HCT116 (cell line): Measurements from ENCODE around the gene HIF1A. TPM values are rescaled to one million over a fixed set of nuclear protein-coding genes. Genes with fewer than 3 reads are reported as not detected.

Experiments used
- ATAC-seq: fragments of 200-7000 bp; cut with Tn5 transposase; 2 replicates; pipeline ENCODE4 v1.9.1; 2020; ENCODE audit warnings: mild to moderate bottlenecking, moderate library complexity
- BruUV-seq: library from RNA; stranded (reverse); fragments of 400-500 nt; replicated peaks from 2 replicates; lab custom pipeline; 2021; lab: Mats Ljungman, UMichigan
- CTCF ChIA-PET: fragments of 300-600 bp; sonication (Branson Sonifier 250); formaldehyde crosslinking; loops from one replicate; lab custom pipeline; 2021; ENCODE audit warnings: antibody characterized with exemption; lab: Charles Lee
- POLR2A ChIA-PET: fragments of 300-600, 350-600 bp; sonication (Branson Sonifier 250); formaldehyde crosslinking; loops from one replicate; lab custom pipeline; 2021; ENCODE audit warnings: antibody characterized with exemption; lab: Charles Lee
- RAD21 ChIA-PET, 2 experiments: fragments of 300-600 bp; sonication (Branson Sonifier 250); formaldehyde crosslinking; loops; one replicate each; lab custom pipeline; 2023; ENCODE audit warnings: low total read pairs in 2 of 2; ENCODE audit not compliant: uncharacterized antibody in 2 of 2, unreplicated experiment in 2 of 2, low non-redundant PET in 1 of 2; lab: Charles Lee
- DNase-seq: peaks from one replicate; pipeline ENCODE4 v3.0.0-alpha.2; 2010; ENCODE audit warnings: low read depth, low spot score
- H2AFZ ChIP-seq: fragments of 200-600 bp; shearing (Covaris generic), sonication (generic); 2 replicates; pipeline ENCODE4 v1.6.1; 2017; ENCODE audit warnings: low read depth, mixed run types, mixed read lengths, antibody characterized with exemption, low read length; ENCODE audit not compliant: poor library complexity, severe bottlenecking
- H3K27ac ChIP-seq: 2 replicates; pipeline ENCODE4 v1.5.1; 2012; ENCODE audit warnings: low read depth, low read length
- H3K27me3 ChIP-seq: fragments of 200-600 bp; sonication (generic); 2 replicates; pipeline ENCODE4 v1.6.1; 2016; ENCODE audit warnings: mixed run types, low read length, mixed read lengths; ENCODE audit not compliant: insufficient read depth
- H3K36me3 ChIP-seq, 2 experiments: fragments of 200-500 bp in 1 of 2; fragments of 200-600 bp in 1 of 2; sonication (Bioruptor generic) in 1 of 2; sonication (generic) in 1 of 2; 2 replicates each; pipeline versions ENCODE4 v1.5.1 to v1.6.1; 2014 to 2016; ENCODE audit warnings: low read length in 2 of 2, inconsistent platforms in 1 of 2, mixed read lengths in 1 of 2, mixed run types in 1 of 2; ENCODE audit not compliant: insufficient read depth in 2 of 2, control insufficient read depth in 1 of 2
- H3K4me1 ChIP-seq, 2 experiments: fragments of 200-600 bp in 1 of 2; sonication (generic) in 1 of 2; 2 replicates each; pipeline versions ENCODE4 v1.5.1 to v1.6.1; 2012 to 2017; ENCODE audit warnings: low read length in 2 of 2, inconsistent platforms in 1 of 2, mild to moderate bottlenecking in 1 of 2, mixed read lengths in 1 of 2, mixed run types in 1 of 2, moderate library complexity in 1 of 2; ENCODE audit not compliant: insufficient read depth in 2 of 2, control insufficient read depth in 1 of 2
- H3K4me2 ChIP-seq: fragments of 200-600 bp; sonication (generic); 2 replicates; pipeline ENCODE4 v1.6.1; 2017; ENCODE audit warnings: mixed run types, low read length, mixed read lengths
- H3K4me3 ChIP-seq, 2 experiments: fragments of 200-600 bp in 1 of 2; sonication (generic) in 1 of 2; replicated peaks in 1 of 2; 2 replicates each; pipeline ENCODE4 v1.5.1; 2011 to 2016; ENCODE audit warnings: low read length in 2 of 2, control low read depth in 1 of 2, low read depth in 1 of 2, mild to moderate bottlenecking in 1 of 2, mixed read lengths in 1 of 2, mixed run types in 1 of 2
- H3K79me2 ChIP-seq: fragments of 200-600 bp; sonication (generic); 2 replicates; pipeline ENCODE4 v1.6.1; 2017; ENCODE audit warnings: mild to moderate bottlenecking, mixed run types, low read length, moderate library complexity, mixed read lengths; ENCODE audit not compliant: insufficient read depth
- H3K9ac ChIP-seq: fragments of 200-600 bp; sonication (generic); 2 replicates; pipeline ENCODE4 v1.6.1; 2016; ENCODE audit warnings: low read length, mixed read lengths
- H3K9me2 ChIP-seq: fragments of 200-600 bp; sonication (generic), shearing (Covaris generic); 2 replicates; pipeline ENCODE4 v1.6.1; 2017; ENCODE audit warnings: mixed run types, mild to moderate bottlenecking, moderate library complexity; ENCODE audit not compliant: insufficient read depth
- H3K9me3 ChIP-seq, 2 experiments: fragments of 200-500 bp in 1 of 2; fragments of 200-600 bp in 1 of 2; sonication (Bioruptor generic) in 1 of 2; sonication (generic) in 1 of 2; 2 replicates each; pipeline ENCODE4 v1.6.1; 2014 to 2017; ENCODE audit warnings: low read length in 2 of 2, mixed read lengths in 2 of 2, inconsistent platforms in 1 of 2, low read depth in 1 of 2, mild to moderate bottlenecking in 1 of 2, mixed run types in 1 of 2, moderate library complexity in 1 of 2; ENCODE audit not compliant: control insufficient read depth in 1 of 2, insufficient read depth in 1 of 2
- H4K20me1 ChIP-seq: fragments of 200-600 bp; sonication (generic), shearing (Covaris generic); 2 replicates; pipeline ENCODE4 v1.6.1; 2017; ENCODE audit warnings: mixed run types, mild to moderate bottlenecking, moderate library complexity; ENCODE audit not compliant: insufficient read depth
- EGR1 ChIP-seq: IDR thresholded peaks from 2 replicates; pipeline ENCODE4 v1.6.1; 2012; ENCODE audit warnings: low read depth
- JUND ChIP-seq: IDR thresholded peaks from 2 replicates; pipeline ENCODE4 v1.6.1; 2012
- SIN3A ChIP-seq: IDR thresholded peaks from 2 replicates; pipeline ENCODE4 v1.6.1; 2012; ENCODE audit warnings: low read depth
- SP1 ChIP-seq: IDR thresholded peaks from 2 replicates; pipeline ENCODE4 v1.6.1; 2012; ENCODE audit warnings: low read depth
- TCF7L2 ChIP-seq: IDR thresholded peaks from 2 replicates; pipeline ENCODE4 v1.7.0; 2011; ENCODE audit warnings: borderline replicate concordance, inconsistent platforms; ENCODE audit not compliant: insufficient read depth, insufficient read length; ENCODE audit errors: extremely low read depth
- ZFX ChIP-seq: fragments of 450-650 bp; IDR thresholded peaks from 2 replicates; pipeline ENCODE4 v1.6.1; 2017
- intact Hi-C: fragments of 100-400 bp; cut with micrococcal nuclease; formaldehyde crosslinking; loops from 2 replicates; pipeline ENCODE4 v1.10.0; 2022
- total RNA-seq: library from RNA; stranded (reverse); gene quantifications from one replicate; pipeline ENCODE4 v1.2.1, GENCODE V29; 2021; ENCODE audit not compliant: unreplicated experiment
- TF ChIP-seq, protein P1 (sequence below): IDR thresholded peaks from 2 replicates; pipeline ENCODE4 v1.6.1; 2011; ENCODE audit warnings: mild to moderate bottlenecking, low read length, moderate library complexity; ENCODE audit not compliant: insufficient replicate concordance; ENCODE audit errors: extremely low read depth

HIF1A gene
- total RNA-seq, 1 experiment from 2014 or later: 113 TPM

DNA sequence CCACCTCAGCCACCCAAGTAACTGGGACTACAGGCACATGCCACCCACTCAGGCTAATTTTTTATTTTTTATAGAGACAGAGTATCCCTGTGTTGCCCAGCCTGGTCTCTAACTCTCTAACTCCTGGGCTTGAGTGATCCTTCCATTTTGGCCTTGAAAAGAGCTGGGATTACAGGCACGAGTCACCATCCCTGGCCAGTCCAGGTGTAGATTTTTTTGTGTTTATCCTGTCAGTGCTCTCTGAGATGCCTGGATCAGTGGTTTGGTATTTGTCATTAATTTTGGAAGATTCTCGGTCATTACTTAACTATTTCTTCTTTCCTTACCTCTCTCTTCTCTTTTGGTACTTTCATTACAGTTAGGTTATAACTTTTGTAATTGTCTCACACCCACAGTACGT lies 5.3 kb upstream of the HIF1A start (continued):
- TF ChIP-seq, protein P1, sequence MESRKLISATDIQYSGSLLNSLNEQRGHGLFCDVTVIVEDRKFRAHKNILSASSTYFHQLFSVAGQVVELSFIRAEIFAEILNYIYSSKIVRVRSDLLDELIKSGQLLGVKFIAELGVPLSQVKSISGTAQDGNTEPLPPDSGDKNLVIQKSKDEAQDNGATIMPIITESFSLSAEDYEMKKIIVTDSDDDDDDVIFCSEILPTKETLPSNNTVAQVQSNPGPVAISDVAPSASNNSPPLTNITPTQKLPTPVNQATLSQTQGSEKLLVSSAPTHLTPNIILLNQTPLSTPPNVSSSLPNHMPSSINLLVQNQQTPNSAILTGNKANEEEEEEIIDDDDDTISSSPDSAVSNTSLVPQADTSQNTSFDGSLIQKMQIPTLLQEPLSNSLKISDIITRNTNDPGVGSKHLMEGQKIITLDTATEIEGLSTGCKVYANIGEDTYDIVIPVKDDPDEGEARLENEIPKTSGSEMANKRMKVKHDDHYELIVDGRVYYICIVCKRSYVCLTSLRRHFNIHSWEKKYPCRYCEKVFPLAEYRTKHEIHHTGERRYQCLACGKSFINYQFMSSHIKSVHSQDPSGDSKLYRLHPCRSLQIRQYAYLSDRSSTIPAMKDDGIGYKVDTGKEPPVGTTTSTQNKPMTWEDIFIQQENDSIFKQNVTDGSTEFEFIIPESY: no peak
- TF ChIP-seq SP1: no peak
- TF ChIP-seq ZFX: no peak
- no peak for TF ChIP-seq EGR1
- TF ChIP-seq JUND: no peak
- TF ChIP-seq SIN3A: no peak

DNA sequence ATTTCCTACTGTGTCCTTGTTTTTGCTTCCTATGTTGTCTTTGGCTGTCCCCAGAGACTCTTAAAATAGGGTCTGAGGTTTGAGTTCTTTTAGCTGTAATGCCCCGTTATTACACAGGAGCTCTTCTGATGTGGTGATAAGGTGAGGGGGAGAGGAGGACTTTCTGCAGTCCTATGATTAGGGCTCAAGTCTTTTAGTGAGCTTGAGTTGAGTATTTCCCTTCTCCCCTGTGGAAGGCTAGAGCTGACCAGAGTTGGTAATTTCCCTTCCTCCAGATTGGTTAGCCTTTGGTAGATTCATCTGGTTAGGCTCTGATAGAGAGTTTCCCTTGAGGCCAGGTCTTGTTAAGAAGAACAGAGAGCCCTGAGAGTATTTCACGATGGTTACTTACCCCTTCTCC lies 4.3 kb upstream of the HIF1A start:
- POLR2A ChIA-PET: no interaction called here
- Histone ChIP-seq H4K20me1 (no peaks in the 10 kb centered on the region), H3K4me2 (no peak overlapping the region), H3K4me3 (no peak overlapping the region), H3K9me2 (no peaks in the 10 kb centered on the region), H3K4me1 (peaks cover 7% of the 10 kb centered on the region in 2 experiments; a peak in 3 of 4 replicates), H3K36me3 (no peaks in the 10 kb centered on the region), H3K27me3 (no peaks in the 10 kb centered on the region), H3K9me3 (no peaks in the 10 kb centered on the region; a peak in 1 of 4 replicates), H2AFZ (no peak overlapping the region), H3K27ac (no peak overlapping the region), H3K79me2 (peaks cover 5% of the 10 kb centered on the region), H3K9ac (no peak overlapping the region)
- RAD21 ChIA-PET: no interaction called here
- no peak for ATAC-seq
- BruUV-seq: no TSS peak
- CTCF ChIA-PET: no interaction called here
- TF ChIP-seq EGR1: no peak
- TF ChIP-seq TCF7L2: no peak
- intact Hi-C loops: no loop called here
- DNase-seq: no peak
